ENCODE data around the gene B3GAT1.

Gene B3GAT1

GRCh38 chr11:134371436-134372185, 40.4 kb downstream of the B3GAT1 start:
- no peak for DNase-seq

GRCh38 chr11:134370526-134371435, 41.3 kb downstream of the B3GAT1 start:
- no peak for DNase-seq

GRCh38 chr11:134369656-134370525, 42.2 kb downstream of the B3GAT1 start:
- no peak for DNase-seq

- DNase-seq, result no peak
Measured at GRCh38 chr11:134367781-134368180, 44.3 kb downstream of the B3GAT1 start.

GRCh38 chr11:134366254-134366653, 45.8 kb downstream of the B3GAT1 start:
- no peak for DNase-seq

GRCh38 chr11:134365011-134365925, 46.8 kb downstream of the B3GAT1 start:
- DNase-seq, result no peak

GRCh38 chr11:134364261-134364660, 47.8 kb downstream of the B3GAT1 start:
- DNase-seq, result no peak

GRCh38 chr11:134363592-134363991, 48.5 kb downstream of the B3GAT1 start:
- no peak for DNase-seq

GRCh38 chr11:134363161-134363560, 48.9 kb downstream of the B3GAT1 start:
- no peak for DNase-seq

- DNase-seq, result no peak
Measured at GRCh38 chr11:134362192-134362901, 49.7 kb downstream of the B3GAT1 start.

- no peak for DNase-seq
Measured at GRCh38 chr11:134361661-134362060, 50.4 kb downstream of the B3GAT1 start.

- peak; percentile 91 for DNase-seq
Measured at GRCh38 chr11:134360050-134360835, 51.8 kb downstream of the B3GAT1 start.

- DNase-seq, result no peak
Measured at GRCh38 chr11:134359646-134360045, 52.4 kb downstream of the B3GAT1 start.

GRCh38 chr11:134358856-134359490, 53.1 kb downstream of the B3GAT1 start:
- no peak for DNase-seq

- DNase-seq, result no peak
Measured at GRCh38 chr11:134358165-134358855, 53.7 kb downstream of the B3GAT1 start.

- DNase-seq, result no peak
Measured at GRCh38 chr11:134357545-134357839, 54.5 kb downstream of the B3GAT1 start.

GRCh38 chr11:134356656-134357544, 55.1 kb downstream of the B3GAT1 start:
- DNase-seq, result no peak

GRCh38 chr11:134355656-134356055, 56.4 kb downstream of the B3GAT1 start:
- no peak for DNase-seq

All from NCI-H2107 (cell line).